ENCODE measurements around the gene FOXN3.

Gene FOXN3

DNA sequence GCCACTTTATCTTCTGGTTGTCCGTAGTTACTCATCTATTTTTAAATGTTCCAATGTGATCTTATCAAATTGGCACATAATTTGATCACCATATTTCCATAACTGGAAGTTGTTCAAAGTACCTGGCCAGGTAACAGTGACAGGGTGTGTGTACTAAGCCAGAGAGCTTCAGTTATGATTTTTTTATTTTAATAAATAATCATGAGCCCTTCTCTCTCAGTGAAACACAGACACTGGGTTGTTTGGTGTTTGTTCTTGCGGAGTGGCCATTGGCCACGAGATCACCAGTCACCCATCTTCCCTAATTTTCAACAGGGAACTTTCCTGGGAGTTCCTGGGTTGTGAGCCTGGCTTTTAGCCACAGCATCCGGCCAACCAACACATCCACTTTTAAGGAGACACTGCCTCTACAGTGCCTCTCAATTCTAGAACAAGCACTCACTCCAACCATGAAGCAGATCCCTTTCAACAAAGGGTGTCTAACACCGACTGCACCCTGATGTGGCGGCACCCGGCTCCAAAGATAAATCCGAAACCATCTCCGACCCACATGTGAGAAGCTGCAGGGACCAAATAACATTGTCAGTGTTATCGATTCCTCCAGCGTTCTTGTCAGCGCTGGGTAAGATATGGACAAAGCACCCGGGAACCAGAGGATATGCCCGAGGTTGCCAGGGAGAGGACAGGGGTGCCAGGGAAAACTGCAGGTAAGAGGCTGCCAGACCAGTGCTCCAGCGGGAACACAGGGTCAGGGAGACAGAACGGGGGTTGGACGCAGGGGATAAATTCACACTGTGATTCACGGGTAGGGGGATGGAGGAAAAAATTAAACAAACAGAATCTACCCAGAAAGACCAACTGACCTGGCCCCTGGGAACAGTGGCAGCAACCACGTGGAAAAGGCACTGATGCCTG lies 49.9 kb downstream of the FOXN3 start:
- H3K9ac ChIP-seq (ENCODE audit: low read depth, low read length, poor library complexity, severe bottlenecking): no peak overlapping the region
- no peak for TF ChIP-seq EZH2phosphoT487 (IDR thresholded peaks at IDR 0.05; ENCODE audit: borderline replicate concordance)
- TF ChIP-seq, protein P1, sequence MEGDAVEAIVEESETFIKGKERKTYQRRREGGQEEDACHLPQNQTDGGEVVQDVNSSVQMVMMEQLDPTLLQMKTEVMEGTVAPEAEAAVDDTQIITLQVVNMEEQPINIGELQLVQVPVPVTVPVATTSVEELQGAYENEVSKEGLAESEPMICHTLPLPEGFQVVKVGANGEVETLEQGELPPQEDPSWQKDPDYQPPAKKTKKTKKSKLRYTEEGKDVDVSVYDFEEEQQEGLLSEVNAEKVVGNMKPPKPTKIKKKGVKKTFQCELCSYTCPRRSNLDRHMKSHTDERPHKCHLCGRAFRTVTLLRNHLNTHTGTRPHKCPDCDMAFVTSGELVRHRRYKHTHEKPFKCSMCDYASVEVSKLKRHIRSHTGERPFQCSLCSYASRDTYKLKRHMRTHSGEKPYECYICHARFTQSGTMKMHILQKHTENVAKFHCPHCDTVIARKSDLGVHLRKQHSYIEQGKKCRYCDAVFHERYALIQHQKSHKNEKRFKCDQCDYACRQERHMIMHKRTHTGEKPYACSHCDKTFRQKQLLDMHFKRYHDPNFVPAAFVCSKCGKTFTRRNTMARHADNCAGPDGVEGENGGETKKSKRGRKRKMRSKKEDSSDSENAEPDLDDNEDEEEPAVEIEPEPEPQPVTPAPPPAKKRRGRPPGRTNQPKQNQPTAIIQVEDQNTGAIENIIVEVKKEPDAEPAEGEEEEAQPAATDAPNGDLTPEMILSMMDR (conservative IDR thresholded peaks at IDR 0.05; ENCODE audit: low read length): no peak
- H3K4me3 ChIP-seq (ENCODE audit: low read length, poor library complexity, severe bottlenecking): no peak overlapping the region
- H3K27me3 ChIP-seq (ENCODE audit: insufficient read depth, low read length, poor library complexity, severe bottlenecking): no peaks in the 10 kb centered on the region
- no peaks in the 10 kb centered on the region for H3K9me2 ChIP-seq (replicated peaks; ENCODE audit: low read depth, low read length)
- H3K79me2 ChIP-seq (ENCODE audit: insufficient read depth, low read length): peaks cover 93% of the 10 kb centered on the region
- H3F3A ChIP-seq (ENCODE audit: low read depth): peaks cover 4% of the 10 kb centered on the region; the same call in 1 of the 2 replicates
- H3K4me1 ChIP-seq (ENCODE audit: insufficient read depth, low read length, poor library complexity, severe bottlenecking): peaks cover 17% of the 10 kb centered on the region
- peaks cover 36% of the 10 kb centered on the region for H4K20me1 ChIP-seq (ENCODE audit: insufficient read depth, low read length, poor library complexity, severe bottlenecking)
- H3K4me2 ChIP-seq (ENCODE audit: low read depth, low read length, poor library complexity, severe bottlenecking): no peak overlapping the region
- peaks cover 18% of the 10 kb centered on the region; the same call in 1 of the 2 replicates for H3K36me3 ChIP-seq (ENCODE audit: insufficient read depth, low read length)
- H2AFZ ChIP-seq (ENCODE audit: low read length): no peak overlapping the region
- H3K9me3 ChIP-seq (ENCODE audit: insufficient read depth, low read depth, low read length): no peaks in the 10 kb centered on the region

DNA sequence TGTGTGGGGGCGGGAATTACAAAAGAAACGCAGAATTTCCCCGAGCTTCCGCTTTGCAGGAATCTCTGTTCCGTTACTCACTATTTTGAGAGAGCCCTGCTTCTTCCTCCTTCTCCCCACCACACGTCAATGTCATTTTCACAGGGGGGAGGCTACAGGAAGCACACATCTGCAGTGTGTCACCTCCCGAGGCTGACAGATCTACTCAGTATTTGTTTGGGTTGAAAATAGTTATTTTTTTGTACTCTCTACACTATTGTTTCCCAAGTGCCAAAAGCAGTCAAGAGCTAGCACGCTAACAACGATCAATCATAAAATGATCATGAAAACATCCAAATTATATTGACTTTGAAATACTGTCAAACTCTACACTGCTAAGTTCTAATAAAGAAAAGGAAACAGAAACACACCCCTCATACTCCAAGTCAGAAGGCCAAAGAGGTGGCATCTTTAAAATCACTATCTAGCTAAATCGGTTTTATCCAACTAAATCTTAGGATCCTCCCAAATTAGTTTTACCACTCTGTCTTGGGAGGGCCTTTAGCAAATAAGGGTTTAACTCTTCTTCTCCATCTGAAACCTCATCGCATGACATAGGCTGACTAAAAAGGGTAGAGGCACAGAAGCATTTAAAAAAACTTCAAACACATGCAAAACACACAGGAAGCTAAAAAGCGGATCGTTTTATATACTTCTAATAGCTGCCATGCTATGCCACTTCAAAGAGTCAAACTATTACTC lies 51.8 kb downstream of the FOXN3 start:
- H3K9me3 ChIP-seq (ENCODE audit: insufficient read depth, low read depth, low read length): no peaks in the 10 kb centered on the region
- TF ChIP-seq EZH2phosphoT487 (IDR thresholded peaks at IDR 0.05; ENCODE audit: borderline replicate concordance): no peak
- TF ChIP-seq, protein P1 (conservative IDR thresholded peaks at IDR 0.05; ENCODE audit: low read length): no peak
- H3K9me2 ChIP-seq (replicated peaks; ENCODE audit: low read depth, low read length): no peaks in the 10 kb centered on the region
- peaks cover 31% of the 10 kb centered on the region for H4K20me1 ChIP-seq (ENCODE audit: insufficient read depth, low read length, poor library complexity, severe bottlenecking)
- H3K79me2 ChIP-seq (ENCODE audit: insufficient read depth, low read length): peaks cover 74% of the 10 kb centered on the region
- peak overlapping the region; percentile 69 for H3K4me2 ChIP-seq (ENCODE audit: low read depth, low read length, poor library complexity, severe bottlenecking)
- peak overlapping the region; percentile 51 for H3K4me3 ChIP-seq (ENCODE audit: low read length, poor library complexity, severe bottlenecking)
- peak overlapping the region; percentile 15 for H3K9ac ChIP-seq (ENCODE audit: low read depth, low read length, poor library complexity, severe bottlenecking)
- H3K27me3 ChIP-seq (ENCODE audit: insufficient read depth, low read length, poor library complexity, severe bottlenecking): no peaks in the 10 kb centered on the region
- peaks cover 10% of the 10 kb centered on the region; the same call in 1 of the 2 replicates for H3K36me3 ChIP-seq (ENCODE audit: insufficient read depth, low read length)
- no peak overlapping the region for H2AFZ ChIP-seq (ENCODE audit: low read length)
- peaks cover 4% of the 10 kb centered on the region; the same call in 1 of the 2 replicates for H3F3A ChIP-seq (ENCODE audit: low read depth)
- H3K4me1 ChIP-seq (ENCODE audit: insufficient read depth, low read length, poor library complexity, severe bottlenecking): peaks cover 14% of the 10 kb centered on the region

DNA sequence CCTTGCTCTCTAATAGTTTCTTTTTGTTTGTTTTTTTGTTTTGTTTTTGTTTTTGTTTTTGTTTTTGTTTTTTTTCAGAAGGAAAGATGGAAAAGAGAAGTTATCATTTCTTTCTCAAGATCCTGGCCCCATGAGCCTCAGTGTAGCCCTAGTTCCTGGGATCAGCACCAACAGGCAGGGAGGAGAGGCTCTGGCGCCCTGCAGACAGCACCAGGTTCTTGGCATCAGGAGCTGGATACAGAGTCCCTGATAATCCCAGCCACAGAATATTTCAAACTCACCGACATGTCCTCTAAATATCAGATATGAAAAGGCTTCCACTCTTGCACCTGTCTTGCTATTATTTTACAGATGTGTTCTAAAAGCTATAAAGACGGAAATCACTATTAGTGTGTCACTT lies 52.7 kb downstream of the FOXN3 start:
- TF ChIP-seq, protein P1 (conservative IDR thresholded peaks at IDR 0.05; ENCODE audit: low read length): no peak
- TF ChIP-seq EZH2phosphoT487 (IDR thresholded peaks at IDR 0.05; ENCODE audit: borderline replicate concordance): no peak
- H3K9me2 ChIP-seq (replicated peaks; ENCODE audit: low read depth, low read length): no peaks in the 10 kb centered on the region
- no peak overlapping the region for H2AFZ ChIP-seq (ENCODE audit: low read length)
- peaks cover 14% of the 10 kb centered on the region for H3K4me1 ChIP-seq (ENCODE audit: insufficient read depth, low read length, poor library complexity, severe bottlenecking)
- H4K20me1 ChIP-seq (ENCODE audit: insufficient read depth, low read length, poor library complexity, severe bottlenecking): peaks cover 31% of the 10 kb centered on the region
- H3K4me2 ChIP-seq (ENCODE audit: low read depth, low read length, poor library complexity, severe bottlenecking): peak overlapping the region; percentile 69
- no peak overlapping the region for H3K4me3 ChIP-seq (ENCODE audit: low read length, poor library complexity, severe bottlenecking)
- H3K27me3 ChIP-seq (ENCODE audit: insufficient read depth, low read length, poor library complexity, severe bottlenecking): no peaks in the 10 kb centered on the region
- H3K9me3 ChIP-seq (ENCODE audit: insufficient read depth, low read depth, low read length): no peaks in the 10 kb centered on the region
- peaks cover 4% of the 10 kb centered on the region; the same call in 1 of the 2 replicates for H3F3A ChIP-seq (ENCODE audit: low read depth)
- peak overlapping the region; percentile 15 for H3K9ac ChIP-seq (ENCODE audit: low read depth, low read length, poor library complexity, severe bottlenecking)
- H3K79me2 ChIP-seq (ENCODE audit: insufficient read depth, low read length): peaks cover 68% of the 10 kb centered on the region
- H3K36me3 ChIP-seq (ENCODE audit: insufficient read depth, low read length): peaks cover 5% of the 10 kb centered on the region; the same call in 1 of the 2 replicates
